KMS-11 (cell line): Measurements from ENCODE around the gene KLHL26.
"Not testable (repeated sequence)": the region's sequence is repeated elsewhere in the genome, so short reads cannot be mapped to it uniquely, and the experiment has no call there.

Experiments used
- H2AFZ ChIP-seq: fragments of 200-600 bp; sonication (generic); 2 replicates; pipeline ENCODE4 v1.6.1; 2016; ENCODE audit warnings: antibody characterized with exemption, mixed run types, low read depth
- H3K27ac ChIP-seq: fragments of 200-600 bp; sonication (generic); 2 replicates; pipeline ENCODE4 v1.6.1; 2016; ENCODE audit warnings: mild to moderate bottlenecking, mixed run types
- H3K27me3 ChIP-seq: fragments of 200-600 bp; sonication (generic); 2 replicates; pipeline ENCODE4 v1.6.1; 2017; ENCODE audit warnings: mild to moderate bottlenecking, low read depth, mixed run types, moderate library complexity; ENCODE audit not compliant: insufficient read depth
- H3K36me3 ChIP-seq: fragments of 200-600 bp; sonication (generic); 2 replicates; pipeline ENCODE4 v1.6.1; 2017; ENCODE audit warnings: mild to moderate bottlenecking, mixed run types; ENCODE audit not compliant: insufficient read depth
- H3K4me1 ChIP-seq: fragments of 200-600 bp; sonication (generic); 2 replicates; pipeline ENCODE4 v1.6.1; 2016; ENCODE audit warnings: mild to moderate bottlenecking, low read depth, mixed run types; ENCODE audit not compliant: poor library complexity, severe bottlenecking
- H3K4me2 ChIP-seq: fragments of 200-600 bp; sonication (generic); 2 replicates; pipeline ENCODE4 v1.7.0; 2016; ENCODE audit warnings: mild to moderate bottlenecking, mixed run types
- H3K4me3 ChIP-seq: fragments of 200-600 bp; sonication (generic); IDR thresholded peaks from 2 replicates; pipeline ENCODE4 v1.6.1; 2017; ENCODE audit warnings: low read depth, low read length, mixed read lengths; ENCODE audit not compliant: insufficient read depth
- H3K79me2 ChIP-seq: fragments of 200-600 bp; sonication (generic); 2 replicates; pipeline ENCODE4 v1.6.1; 2016; ENCODE audit warnings: low read depth, mixed run types; ENCODE audit not compliant: insufficient read depth
- H3K9ac ChIP-seq: fragments of 200-600 bp; sonication (generic); 2 replicates; pipeline ENCODE4 v1.6.1; 2016; ENCODE audit warnings: mild to moderate bottlenecking, mixed run types
- H4K20me1 ChIP-seq: fragments of 200-600 bp; sonication (generic); 2 replicates; pipeline ENCODE4 v1.6.1; 2016; ENCODE audit warnings: mild to moderate bottlenecking, mixed run types; ENCODE audit not compliant: insufficient read depth
- CTCF ChIP-seq: fragments of 200-600 bp; sonication (generic); conservative IDR thresholded peaks from 2 replicates; pipeline ENCODE4 v1.6.1; 2017; ENCODE audit warnings: low read depth, mild to moderate bottlenecking, antibody characterized with exemption, low read length, moderate library complexity, mixed read lengths

KLHL26 gene

GRCh38 chr19:18674616-18675015, 37.8 kb downstream of the KLHL26 start:
- TF ChIP-seq CTCF: no peak
- no peak overlapping the region for H3K4me2 ChIP-seq

GRCh38 chr19:18675779-18676178, 39.0 kb downstream of the KLHL26 start:
- H3K27me3 ChIP-seq: no peaks in the 10 kb centered on the region
- H4K20me1 ChIP-seq: no peaks in the 10 kb centered on the region
- H3K36me3 ChIP-seq: no peaks in the 10 kb centered on the region
- peak; percentile 51; the same call in 1 of the 2 replicates for TF ChIP-seq CTCF
- no peak overlapping the region for H3K4me2 ChIP-seq
- no peaks in the 10 kb centered on the region for H3K79me2 ChIP-seq
- no peak overlapping the region for H3K9ac ChIP-seq
- H3K27ac ChIP-seq: no peak overlapping the region
- H3K4me3 ChIP-seq: no peak overlapping the region
- H3K4me1 ChIP-seq: peaks cover 10% of the 10 kb centered on the region
- no peak overlapping the region for H2AFZ ChIP-seq

More at GRCh38 chr19:18674616-18675015, 37.8 kb downstream of the KLHL26 start:
- Histone ChIP-seq H3K27me3 (no peaks in the 10 kb centered on the region), H4K20me1 (no peaks in the 10 kb centered on the region), H3K4me3 (no peak overlapping the region), H3K4me1 (peaks cover 10% of the 10 kb centered on the region), H3K9ac (no peak overlapping the region), H3K27ac (no peak overlapping the region), H2AFZ (no peak overlapping the region), H3K79me2 (no peaks in the 10 kb centered on the region), H3K36me3 (no peaks in the 10 kb centered on the region)

DNA sequence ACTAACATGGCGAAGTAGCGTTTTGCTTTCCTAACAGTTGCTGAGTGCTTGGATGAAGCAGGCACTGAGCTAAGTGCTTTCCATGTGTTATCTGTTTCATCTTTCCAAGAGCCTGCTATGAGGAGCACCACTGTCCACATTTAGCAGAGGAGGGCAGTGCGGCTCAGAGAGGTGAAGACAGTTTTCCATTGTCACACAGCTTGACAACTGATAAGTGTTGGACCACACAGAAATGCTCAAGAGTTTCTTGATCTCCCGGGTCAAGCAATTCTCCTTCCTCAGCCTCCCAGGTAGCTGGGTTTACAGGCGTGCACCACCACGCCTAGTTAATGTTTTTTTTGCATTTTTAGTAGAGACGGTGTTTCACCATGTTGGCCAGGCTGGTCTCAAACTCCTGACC, 39.9 kb downstream of the KLHL26 start:
- Histone ChIP-seq H3K9ac (no peak overlapping the region), H3K27me3 (no peaks in the 10 kb centered on the region), H3K79me2 (no peaks in the 10 kb centered on the region), H3K4me1 (peaks cover 10% of the 10 kb centered on the region), H2AFZ (no peak overlapping the region), H3K27ac (no peak overlapping the region), H3K4me2 (no peak overlapping the region), H3K36me3 (no peaks in the 10 kb centered on the region), H4K20me1 (no peaks in the 10 kb centered on the region), H3K4me3 (no peak overlapping the region)
- no peak for TF ChIP-seq CTCF

GRCh38 chr19:18677156-18677555, 40.3 kb downstream of the KLHL26 start:
- Histone ChIP-seq H2AFZ (no peak overlapping the region), H3K4me2 (no peak overlapping the region), H3K4me3 (no peak overlapping the region), H3K79me2 (no peaks in the 10 kb centered on the region), H3K36me3 (no peaks in the 10 kb centered on the region), H3K27me3 (no peaks in the 10 kb centered on the region), H3K27ac (no peak overlapping the region), H4K20me1 (no peaks in the 10 kb centered on the region), H3K9ac (no peak overlapping the region), H3K4me1 (peaks cover 10% of the 10 kb centered on the region)
- TF ChIP-seq CTCF: no peak

GRCh38 chr19:18680148-18680547, 43.3 kb downstream of the KLHL26 start:
- not testable (repeated sequence) for H3K4me2 ChIP-seq, H2AFZ ChIP-seq, H3K4me3 ChIP-seq, H4K20me1 ChIP-seq, H3K27me3 ChIP-seq, H3K79me2 ChIP-seq, H3K36me3 ChIP-seq, H3K9ac ChIP-seq, H3K27ac ChIP-seq
- H3K4me1 ChIP-seq: peaks cover 19% of the 10 kb centered on the region
